H1 (cell line): ENCODE measurements around the gene TCFL5. TPM values are rescaled to one million over a fixed set of nuclear protein-coding genes. Genes with fewer than 3 reads are reported as not detected.

Experiments
- CREB1 ChIP-seq: IDR thresholded peaks from 2 replicates; pipeline ENCODE4 v1.6.1; 2012; ENCODE audit warnings: inconsistent platforms
- MAFK ChIP-seq: IDR thresholded peaks from 2 replicates; pipeline ENCODE4 v1.6.1; 2012; ENCODE audit warnings: low read depth, mild to moderate bottlenecking, improper control_type of control experiment, low read length
- SP1 ChIP-seq: IDR thresholded peaks from 2 replicates; pipeline ENCODE4 v1.6.1; 2011; ENCODE audit warnings: low read depth, low read length
- SUZ12 ChIP-seq: fragments of 200-600 bp; sonication (generic); IDR thresholded peaks from 2 replicates; pipeline ENCODE4 v1.6.1; 2012; ENCODE audit warnings: mild to moderate bottlenecking, inconsistent platforms, low read length, moderate library complexity, mixed read lengths
- TAF7 ChIP-seq: optimal IDR thresholded peaks from 2 replicates; pipeline ENCODE3; 2011; ENCODE audit warnings: low read depth, mild to moderate bottlenecking, inconsistent platforms, low read length, moderate library complexity, borderline replicate concordance
- polyA plus RNA-seq, 7 experiments: library from polyadenylated mRNA; depleted of rRNA in 3 of 7; stranded (reverse) in 5 of 7; unstranded in 2 of 7; fragments of >200 nt in 5 of 7; fragments of 200-250 nt in 2 of 7; gene quantifications; 1 replicate in 5 of 7; 2 replicates in 1 of 7; 4 replicates in 1 of 7; pipeline versions ENCODE4 v1.2.1 to v1.2.3, GENCODE V29; 2011 to 2013; ENCODE audit warnings: missing spikeins in 2 of 7, mixed read lengths in 2 of 7
- total RNA-seq: library from RNA; stranded (reverse); fragmentation: NEBNext Ultra II Directional; extraction: Animal tissue kit (Norgen Biotek cat#: 25700); gene quantifications from 2 replicates; pipeline ENCODE4 v1.2.1, GENCODE V29; 2021
- TF ChIP-seq, protein P1 (sequence below): fragments of 300-600 bp; sonication (generic); IDR thresholded peaks from 2 replicates; pipeline ENCODE4 v1.7.1; 2012; ENCODE audit warnings: low read length, moderate library complexity, mild to moderate bottlenecking, inconsistent platforms; ENCODE audit not compliant: insufficient replicate concordance
- TF ChIP-seq, protein P2 (sequence below), 3 experiments: IDR thresholded peaks; 1 replicate in 2 of 3; 2 replicates in 1 of 3; pipeline versions ENCODE4 v1.5.1 to v1.6.1; 2011; ENCODE audit warnings: low read length in 3 of 3, mild to moderate bottlenecking in 3 of 3, inconsistent platforms in 2 of 3, low read depth in 1 of 3, moderate library complexity in 1 of 3; ENCODE audit not compliant: insufficient read depth in 1 of 3; ENCODE audit errors: control extremely low read depth in 1 of 3

Gene TCFL5
- total and polyA plus RNA-seq, 2 of the 8 experiments (the other 6 are each of a cell fraction or from before 2014, with no cell fraction given): 6.2 to 15.0 TPM

DNA sequence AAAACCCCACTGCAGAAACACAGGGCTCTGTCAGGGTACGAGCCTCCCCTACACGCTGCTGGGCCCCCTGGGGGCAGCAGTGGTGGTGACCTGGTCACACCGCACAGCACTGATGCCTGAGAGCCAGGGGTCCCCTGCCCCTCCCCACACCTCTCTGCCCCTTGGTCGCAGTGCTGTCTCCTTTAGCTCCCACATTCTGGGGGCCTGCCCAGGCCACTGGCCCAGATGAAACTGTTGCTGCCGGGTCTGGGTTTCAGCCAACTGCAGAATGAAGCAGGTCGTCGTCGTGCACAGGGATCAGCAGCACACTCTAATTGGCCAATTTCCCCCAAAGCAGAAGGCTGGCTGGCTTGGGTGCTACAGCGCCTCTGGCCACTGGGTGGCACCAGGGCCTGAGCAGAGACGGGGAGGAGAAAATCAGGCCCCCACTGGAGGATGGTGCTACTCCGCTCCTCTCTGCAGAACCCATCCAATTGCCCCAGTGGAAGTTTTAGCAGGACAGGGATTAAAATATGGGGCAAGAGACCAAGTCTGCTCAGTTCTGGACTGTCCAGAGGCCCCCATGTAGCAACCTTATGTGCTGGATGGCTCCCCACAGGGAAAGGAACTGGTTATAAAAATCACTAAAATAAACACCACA, 38.5 kb upstream of the TCFL5 start (continued):
- TF ChIP-seq, protein P1, sequence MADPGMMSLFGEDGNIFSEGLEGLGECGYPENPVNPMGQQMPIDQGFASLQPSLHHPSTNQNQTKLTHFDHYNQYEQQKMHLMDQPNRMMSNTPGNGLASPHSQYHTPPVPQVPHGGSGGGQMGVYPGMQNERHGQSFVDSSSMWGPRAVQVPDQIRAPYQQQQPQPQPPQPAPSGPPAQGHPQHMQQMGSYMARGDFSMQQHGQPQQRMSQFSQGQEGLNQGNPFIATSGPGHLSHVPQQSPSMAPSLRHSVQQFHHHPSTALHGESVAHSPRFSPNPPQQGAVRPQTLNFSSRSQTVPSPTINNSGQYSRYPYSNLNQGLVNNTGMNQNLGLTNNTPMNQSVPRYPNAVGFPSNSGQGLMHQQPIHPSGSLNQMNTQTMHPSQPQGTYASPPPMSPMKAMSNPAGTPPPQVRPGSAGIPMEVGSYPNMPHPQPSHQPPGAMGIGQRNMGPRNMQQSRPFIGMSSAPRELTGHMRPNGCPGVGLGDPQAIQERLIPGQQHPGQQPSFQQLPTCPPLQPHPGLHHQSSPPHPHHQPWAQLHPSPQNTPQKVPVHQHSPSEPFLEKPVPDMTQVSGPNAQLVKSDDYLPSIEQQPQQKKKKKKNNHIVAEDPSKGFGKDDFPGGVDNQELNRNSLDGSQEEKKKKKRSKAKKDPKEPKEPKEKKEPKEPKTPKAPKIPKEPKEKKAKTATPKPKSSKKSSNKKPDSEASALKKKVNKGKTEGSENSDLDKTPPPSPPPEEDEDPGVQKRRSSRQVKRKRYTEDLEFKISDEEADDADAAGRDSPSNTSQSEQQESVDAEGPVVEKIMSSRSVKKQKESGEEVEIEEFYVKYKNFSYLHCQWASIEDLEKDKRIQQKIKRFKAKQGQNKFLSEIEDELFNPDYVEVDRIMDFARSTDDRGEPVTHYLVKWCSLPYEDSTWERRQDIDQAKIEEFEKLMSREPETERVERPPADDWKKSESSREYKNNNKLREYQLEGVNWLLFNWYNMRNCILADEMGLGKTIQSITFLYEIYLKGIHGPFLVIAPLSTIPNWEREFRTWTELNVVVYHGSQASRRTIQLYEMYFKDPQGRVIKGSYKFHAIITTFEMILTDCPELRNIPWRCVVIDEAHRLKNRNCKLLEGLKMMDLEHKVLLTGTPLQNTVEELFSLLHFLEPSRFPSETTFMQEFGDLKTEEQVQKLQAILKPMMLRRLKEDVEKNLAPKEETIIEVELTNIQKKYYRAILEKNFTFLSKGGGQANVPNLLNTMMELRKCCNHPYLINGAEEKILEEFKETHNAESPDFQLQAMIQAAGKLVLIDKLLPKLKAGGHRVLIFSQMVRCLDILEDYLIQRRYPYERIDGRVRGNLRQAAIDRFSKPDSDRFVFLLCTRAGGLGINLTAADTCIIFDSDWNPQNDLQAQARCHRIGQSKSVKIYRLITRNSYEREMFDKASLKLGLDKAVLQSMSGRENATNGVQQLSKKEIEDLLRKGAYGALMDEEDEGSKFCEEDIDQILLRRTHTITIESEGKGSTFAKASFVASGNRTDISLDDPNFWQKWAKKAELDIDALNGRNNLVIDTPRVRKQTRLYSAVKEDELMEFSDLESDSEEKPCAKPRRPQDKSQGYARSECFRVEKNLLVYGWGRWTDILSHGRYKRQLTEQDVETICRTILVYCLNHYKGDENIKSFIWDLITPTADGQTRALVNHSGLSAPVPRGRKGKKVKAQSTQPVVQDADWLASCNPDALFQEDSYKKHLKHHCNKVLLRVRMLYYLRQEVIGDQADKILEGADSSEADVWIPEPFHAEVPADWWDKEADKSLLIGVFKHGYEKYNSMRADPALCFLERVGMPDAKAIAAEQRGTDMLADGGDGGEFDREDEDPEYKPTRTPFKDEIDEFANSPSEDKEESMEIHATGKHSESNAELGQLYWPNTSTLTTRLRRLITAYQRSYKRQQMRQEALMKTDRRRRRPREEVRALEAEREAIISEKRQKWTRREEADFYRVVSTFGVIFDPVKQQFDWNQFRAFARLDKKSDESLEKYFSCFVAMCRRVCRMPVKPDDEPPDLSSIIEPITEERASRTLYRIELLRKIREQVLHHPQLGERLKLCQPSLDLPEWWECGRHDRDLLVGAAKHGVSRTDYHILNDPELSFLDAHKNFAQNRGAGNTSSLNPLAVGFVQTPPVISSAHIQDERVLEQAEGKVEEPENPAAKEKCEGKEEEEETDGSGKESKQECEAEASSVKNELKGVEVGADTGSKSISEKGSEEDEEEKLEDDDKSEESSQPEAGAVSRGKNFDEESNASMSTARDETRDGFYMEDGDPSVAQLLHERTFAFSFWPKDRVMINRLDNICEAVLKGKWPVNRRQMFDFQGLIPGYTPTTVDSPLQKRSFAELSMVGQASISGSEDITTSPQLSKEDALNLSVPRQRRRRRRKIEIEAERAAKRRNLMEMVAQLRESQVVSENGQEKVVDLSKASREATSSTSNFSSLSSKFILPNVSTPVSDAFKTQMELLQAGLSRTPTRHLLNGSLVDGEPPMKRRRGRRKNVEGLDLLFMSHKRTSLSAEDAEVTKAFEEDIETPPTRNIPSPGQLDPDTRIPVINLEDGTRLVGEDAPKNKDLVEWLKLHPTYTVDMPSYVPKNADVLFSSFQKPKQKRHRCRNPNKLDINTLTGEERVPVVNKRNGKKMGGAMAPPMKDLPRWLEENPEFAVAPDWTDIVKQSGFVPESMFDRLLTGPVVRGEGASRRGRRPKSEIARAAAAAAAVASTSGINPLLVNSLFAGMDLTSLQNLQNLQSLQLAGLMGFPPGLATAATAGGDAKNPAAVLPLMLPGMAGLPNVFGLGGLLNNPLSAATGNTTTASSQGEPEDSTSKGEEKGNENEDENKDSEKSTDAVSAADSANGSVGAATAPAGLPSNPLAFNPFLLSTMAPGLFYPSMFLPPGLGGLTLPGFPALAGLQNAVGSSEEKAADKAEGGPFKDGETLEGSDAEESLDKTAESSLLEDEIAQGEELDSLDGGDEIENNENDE: peak; percentile 24
- TF ChIP-seq CREB1 (peak; percentile 7; the same call in 1 of the 2 replicates), SUZ12 (no peak), SP1 (0 out of 2 replicates have a peak, but pooled peaks have one; percentile 36), MAFK (no peak), TAF7 (peak; percentile 9)
- TF ChIP-seq, protein P2, sequence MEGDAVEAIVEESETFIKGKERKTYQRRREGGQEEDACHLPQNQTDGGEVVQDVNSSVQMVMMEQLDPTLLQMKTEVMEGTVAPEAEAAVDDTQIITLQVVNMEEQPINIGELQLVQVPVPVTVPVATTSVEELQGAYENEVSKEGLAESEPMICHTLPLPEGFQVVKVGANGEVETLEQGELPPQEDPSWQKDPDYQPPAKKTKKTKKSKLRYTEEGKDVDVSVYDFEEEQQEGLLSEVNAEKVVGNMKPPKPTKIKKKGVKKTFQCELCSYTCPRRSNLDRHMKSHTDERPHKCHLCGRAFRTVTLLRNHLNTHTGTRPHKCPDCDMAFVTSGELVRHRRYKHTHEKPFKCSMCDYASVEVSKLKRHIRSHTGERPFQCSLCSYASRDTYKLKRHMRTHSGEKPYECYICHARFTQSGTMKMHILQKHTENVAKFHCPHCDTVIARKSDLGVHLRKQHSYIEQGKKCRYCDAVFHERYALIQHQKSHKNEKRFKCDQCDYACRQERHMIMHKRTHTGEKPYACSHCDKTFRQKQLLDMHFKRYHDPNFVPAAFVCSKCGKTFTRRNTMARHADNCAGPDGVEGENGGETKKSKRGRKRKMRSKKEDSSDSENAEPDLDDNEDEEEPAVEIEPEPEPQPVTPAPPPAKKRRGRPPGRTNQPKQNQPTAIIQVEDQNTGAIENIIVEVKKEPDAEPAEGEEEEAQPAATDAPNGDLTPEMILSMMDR (IDR thresholded peaks at IDR 0.05; ENCODE audit: control extremely low read depth in 1 of 3, insufficient read depth in 1 of 3, low read depth in 1 of 3, low read length in 3 of 3): peak; percentile 93 to 96 (median 95)
